HG03558 (cell line): ENCODE results near the gene ATG9A.
"Not testable (repeated sequence)": the region's sequence is repeated elsewhere in the genome, so short reads cannot be mapped to it uniquely, and the experiment has no call there.

ENCODE experiments used
- ATAC-seq: cut with Tn5 transposase; IDR thresholded peaks from one replicate; pipeline ENCODE4 v1.9.1; 2021; ENCODE audit warnings: moderate number of reproducible peaks; ENCODE audit not compliant: unreplicated experiment; ENCODE audit errors: extremely low read depth

ATG9A gene

GRCh38 chr2:219209236-219210195 lies 19.9 kb downstream of the ATG9A start:
- no peak for ATAC-seq

GRCh38 chr2:219207884-219208740 lies 21.3 kb downstream of the ATG9A start:
- no peak for ATAC-seq

DNA sequence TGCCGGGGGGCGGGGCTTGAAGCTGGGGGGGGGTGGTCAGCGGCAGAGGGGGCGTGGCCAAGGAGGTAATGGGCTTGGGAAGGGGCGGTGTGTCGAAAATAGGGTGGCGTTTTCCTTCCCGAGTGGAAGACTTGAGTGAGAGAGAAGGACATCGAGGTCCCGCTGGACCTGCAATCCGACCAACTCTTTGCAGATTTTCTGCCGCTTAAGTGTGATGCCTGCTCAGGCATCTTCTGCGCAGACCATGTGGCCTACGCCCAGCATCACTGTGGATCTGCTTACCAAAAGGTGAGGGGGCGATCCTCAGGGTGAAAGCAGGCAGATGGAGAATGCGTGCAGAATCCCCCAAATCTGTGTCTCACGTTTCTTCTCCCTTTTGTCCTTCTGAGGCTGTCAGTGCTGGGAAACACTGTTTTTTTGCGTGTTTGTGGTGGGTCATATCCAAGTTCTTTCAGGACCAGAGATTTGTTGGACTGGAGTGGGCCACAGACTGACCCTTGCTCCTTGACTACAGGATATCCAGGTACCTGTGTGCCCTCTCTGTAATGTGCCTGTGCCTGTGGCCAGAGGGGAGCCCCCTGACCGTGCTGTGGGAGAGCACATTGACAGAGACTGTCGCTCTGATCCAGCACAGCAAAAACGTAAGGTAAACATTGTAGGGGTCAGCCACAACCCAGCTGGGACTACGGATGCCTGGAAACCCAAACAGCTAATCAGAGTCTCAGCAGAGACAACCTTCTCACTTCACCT lies 22.1 kb downstream of the ATG9A start:
- no peak for ATAC-seq

DNA sequence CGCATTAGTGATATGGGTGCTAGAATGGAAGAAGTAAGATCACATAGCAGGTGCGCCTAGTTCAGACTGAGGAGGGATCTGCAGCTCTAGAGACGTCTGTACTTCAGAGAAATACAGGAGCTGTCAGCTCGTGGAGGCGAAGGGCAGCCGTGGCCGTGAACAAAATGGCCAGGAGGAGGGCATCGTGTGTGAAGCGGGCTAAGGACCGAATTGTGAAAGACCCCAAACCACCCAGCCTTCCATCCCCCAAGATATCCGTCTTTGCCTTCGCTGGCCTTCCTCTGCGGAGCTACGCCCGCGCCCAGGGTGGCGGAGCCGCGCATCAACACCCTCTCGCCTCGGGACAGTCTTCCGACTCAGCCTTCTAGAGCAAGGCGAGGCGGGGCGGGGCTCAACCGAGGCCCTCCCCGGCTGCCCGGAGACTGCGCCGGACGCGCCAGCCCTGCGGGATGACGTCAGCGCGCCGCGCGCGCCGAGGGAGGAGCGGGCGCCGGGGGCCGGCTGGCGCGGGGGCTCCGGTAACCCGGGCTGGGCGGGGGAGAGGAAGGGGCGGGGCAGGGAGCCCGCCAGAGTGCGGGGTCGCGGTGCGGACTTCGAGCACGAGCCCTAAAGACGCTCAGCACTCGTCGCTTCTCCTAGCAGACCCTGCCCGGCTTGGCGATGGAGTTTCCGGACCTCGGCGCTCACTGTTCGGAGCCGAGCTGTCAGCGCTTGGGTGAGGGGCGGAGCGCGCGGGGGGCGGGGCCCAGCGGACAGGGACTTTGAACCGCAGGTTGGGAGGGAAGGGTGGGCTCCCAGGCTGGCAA lies 22.9 kb downstream of the ATG9A start, which contains the start of gene ZFAND2B:
TSS of gene ZFAND2B (plus strand) at position 455 of the 806 bp plus-strand sequence. CDS start at position 661, 206 bp downstream.
- ATAC-seq = peak; percentile 83

DNA sequence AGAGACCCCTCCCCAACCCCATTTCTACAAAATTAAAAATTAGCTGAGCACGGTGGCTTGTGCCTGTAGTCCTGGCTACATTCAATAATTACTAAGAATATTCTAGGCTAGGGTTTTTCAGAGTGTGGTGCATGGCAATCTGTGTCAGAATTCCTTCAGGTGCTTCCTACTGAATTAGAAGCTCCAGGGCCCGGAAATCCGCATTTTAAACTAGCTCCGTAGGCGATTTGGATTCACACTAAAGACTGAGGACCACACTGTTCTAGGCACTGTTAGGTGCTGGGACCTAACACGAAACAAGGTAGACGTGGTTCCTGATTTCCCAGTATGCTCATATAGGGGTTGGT lies 23.5 kb downstream of the ATG9A start:
- ATAC-seq = no peak

DNA sequence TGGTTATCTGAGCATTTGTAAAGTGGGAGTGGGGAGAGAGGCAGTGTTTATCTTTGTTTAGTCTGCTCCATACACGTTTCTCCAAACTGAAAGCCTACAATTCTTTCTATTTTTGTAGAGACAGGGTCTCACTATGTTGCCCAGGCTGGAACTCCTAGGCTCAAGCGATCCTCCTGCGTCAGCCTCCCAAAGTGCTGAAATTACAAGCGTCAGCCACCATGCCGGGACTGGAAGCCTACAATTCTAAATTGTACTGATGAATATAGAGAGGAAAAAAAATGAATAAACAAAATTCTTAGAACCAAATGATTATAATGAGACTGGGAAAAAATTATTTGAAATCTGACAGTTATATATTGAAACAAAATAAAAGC lies 24.3 kb downstream of the ATG9A start:
- no peak for ATAC-seq

DNA sequence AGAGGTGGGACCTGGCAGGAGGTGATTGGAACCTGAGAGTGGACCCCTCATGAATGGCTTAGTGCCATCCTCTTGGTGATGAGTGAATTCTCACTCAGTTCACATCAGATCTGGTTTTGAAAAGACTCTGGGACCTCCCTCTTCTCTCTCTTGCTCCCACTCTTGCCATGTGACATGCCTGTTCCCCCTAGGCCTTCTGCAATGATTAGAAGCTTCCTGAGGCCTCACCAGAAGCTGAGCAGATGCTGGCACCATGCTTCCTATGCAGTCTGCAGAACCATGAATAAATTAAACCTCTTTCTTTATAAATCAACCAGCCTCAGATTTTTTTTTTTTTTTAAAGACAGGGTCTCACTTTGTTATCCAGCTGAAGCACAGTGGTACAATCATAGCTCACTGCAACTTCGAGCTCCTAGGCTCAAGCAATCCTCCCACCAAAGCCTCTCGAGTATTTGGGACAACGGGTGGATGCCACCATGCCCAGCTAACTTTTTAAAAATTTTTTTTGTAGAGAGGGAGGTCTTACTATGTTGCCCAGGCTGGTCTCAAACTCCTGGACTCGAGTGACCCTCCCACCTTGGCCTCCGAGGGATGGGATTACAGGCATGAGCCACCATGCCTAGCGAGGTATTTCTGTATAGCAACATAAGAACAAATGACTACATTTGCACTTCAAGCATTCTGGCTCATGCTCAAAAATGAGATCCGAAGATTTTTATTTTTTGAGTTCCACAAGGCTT lies 24.8 kb downstream of the ATG9A start:
- no peak for ATAC-seq

DNA sequence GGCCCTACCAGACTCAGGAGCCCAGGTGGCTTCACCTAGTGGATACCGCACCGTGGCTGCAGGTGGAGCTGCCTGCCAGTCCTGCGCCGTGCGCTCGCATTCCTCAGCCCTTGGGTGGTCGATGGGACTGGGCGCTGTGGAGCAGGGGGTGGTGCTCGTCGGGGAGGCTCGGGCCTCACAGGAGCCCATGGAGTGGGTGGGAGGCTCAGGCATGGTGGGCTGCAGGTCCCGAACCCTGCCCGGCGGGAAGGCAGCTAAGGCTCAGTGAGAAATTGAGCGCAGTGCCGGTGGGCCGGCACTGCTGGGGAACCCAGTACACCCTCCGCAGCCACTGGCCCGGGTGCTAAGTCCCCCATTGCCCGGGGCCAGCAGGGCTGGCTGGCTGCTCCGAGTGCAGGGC lies 28.1 kb downstream of the ATG9A start:
- not testable (repeated sequence) for ATAC-seq

DNA sequence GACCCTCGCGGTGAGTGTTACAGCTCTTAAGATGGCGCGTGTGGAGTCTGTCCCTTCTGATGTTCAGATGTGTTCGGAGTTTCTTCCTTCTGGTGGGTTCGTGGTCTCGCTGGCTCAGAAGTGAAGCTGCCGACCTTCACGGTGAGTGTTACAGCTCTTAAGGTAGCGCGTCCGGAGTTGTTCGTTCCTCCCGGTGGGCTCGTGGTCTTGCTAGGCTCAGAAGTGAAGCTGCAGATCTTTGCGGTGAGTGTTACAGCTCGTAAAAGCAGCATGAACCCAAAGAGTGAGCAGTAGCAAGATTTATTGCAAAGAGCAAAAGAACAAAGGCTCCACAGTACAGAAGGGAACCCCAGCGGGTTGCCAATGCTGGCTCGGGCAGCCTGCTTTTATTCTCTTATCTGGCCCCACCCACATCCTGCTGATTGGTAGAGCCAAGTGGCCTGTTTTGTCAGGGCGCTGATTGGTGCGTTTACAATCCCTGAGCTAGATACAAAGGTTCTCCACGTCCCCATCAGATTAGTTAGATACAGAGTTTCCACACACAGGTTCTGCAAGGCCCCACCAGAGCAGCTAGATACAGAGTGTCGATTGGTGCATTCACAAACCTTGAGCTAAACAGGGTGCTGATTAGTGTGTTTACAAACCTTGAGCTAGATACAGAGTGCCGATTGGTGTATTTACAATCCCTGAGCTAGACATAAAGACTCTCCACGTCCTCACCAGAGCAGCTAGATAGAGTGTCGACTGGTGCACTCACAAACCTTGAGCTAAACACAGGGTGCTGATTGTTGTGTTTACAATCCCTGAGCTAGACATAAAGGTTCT lies 28.7 kb downstream of the ATG9A start:
- not testable (repeated sequence) for ATAC-seq

DNA sequence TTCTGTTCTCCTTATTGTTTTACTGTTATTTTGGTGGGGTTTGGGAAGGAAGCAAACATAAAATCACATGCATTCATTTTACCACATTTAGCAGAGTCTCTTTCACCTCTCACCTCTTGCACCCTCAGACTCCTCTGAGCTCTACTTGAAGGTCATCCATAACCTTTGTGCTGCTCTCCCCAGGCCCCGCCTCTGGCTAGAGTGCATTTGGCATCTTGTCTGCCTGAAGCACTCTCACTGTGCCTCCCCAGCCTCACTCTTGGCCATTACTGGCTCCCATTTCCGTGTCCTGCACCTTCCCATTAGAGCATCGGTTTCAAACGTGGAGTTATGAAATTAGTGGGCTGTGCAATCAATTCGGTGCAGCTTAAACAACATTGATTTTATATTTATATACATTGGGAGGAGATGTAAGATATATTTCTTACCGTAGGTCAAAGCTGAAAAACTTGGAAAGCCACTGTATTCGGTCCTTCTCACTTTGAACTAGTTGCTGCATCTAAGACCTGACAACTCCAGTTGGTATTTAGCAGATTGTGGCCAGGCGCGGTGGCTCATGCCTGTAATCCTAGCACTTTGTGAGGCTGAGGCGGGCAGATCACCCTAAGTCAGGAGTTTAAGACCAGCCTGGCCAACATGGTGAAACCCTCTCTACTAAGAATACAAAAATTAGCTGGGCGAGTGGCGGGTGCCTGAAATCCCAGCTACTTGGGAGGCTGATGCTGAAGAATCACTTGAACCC lies 29.8 kb downstream of the ATG9A start:
- ATAC-seq = no peak

DNA sequence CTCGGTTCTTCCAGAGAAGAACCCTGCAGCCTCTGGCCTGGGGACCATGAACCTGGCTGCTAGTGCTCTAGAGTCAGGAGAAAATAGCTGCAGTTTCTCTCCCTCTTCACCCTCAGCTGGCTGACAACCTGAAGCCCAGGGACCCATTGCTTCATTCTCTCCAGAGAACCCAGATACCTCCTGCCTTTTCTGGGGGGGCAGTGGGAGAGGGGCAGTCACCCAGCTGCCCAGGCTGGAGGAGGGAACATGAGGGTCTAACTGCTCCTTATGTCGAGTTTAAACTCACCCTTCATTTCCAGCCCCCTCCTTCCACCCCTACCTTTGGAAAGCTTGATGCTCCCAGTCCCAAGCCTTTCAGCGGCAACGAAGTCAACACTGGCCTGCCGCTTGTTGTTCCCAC lies 30.5 kb downstream of the ATG9A start:
- no peak for ATAC-seq

DNA sequence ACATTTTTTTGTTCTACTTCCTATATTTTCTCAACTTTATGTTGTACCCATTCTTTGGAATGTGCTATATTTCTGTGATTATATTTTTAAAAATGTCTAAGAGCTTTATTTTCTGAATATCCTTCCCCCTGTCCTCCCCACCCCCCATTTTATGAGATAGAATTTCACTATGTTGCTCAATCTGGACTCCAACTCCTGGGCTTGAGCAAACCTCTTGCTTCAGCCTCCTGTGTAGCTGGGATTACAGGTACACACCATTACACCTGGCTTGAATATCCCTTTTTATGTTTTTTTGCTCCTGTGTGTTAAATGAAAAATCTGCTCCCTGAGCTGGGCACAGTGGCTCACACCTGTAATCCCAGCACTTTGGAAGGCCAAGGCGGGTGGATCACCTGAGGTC lies 32.0 kb downstream of the ATG9A start:
- ATAC-seq = no peak

- ATAC-seq = no peak
Measured at GRCh38 chr2:219186754-219187456, 42.5 kb downstream of the ATG9A start.

DNA sequence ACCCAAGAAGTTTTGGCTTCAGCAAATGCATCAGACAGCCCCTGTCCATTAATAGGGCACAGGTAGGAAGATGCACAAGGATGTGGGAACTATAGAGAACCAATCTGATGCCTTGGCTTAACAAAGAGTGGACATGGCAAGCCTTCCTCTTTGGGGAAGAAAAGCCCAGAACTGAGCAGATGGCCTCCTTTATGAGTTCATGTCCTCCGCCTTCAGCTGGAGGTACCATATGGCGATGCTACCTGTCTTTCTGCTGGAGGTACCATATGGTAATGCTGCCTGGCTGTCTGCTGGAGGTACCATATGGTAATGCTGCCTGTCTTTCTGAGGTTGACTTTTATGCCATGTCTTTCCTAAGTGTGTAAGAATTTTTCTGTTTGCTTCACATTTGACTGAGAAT lies 45.3 kb downstream of the ATG9A start:
- ATAC-seq = no peak

DNA sequence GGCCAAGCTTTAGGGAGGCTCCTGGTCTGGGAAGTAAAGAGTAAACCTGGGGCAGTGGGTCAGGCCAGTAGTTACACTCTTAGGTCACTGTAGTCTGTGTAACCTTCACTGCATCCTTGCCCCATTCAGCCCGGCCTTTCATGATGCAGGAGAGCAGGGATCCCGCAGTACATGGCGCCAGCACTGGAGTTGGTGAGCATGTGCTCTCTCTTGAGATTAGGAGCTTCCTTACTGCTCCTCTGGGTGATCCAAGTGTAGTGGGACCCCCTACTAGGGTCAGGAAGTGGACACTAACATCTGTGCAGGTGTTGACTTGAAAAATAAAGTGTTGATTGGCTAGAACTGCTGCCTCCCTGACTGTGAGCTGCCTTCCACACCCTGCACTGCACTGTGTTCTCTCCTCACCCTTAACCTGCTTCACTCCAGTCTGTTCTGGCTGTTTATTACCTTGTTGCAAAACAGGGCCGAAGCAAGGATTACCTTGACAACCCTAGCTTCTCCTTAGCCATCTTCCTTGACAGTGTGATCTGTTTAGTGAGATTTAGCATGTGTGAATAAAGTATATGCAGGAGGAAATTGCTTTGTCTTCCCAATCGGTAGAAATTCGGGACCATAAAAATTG lies 46.2 kb downstream of the ATG9A start:
- no peak for ATAC-seq

DNA sequence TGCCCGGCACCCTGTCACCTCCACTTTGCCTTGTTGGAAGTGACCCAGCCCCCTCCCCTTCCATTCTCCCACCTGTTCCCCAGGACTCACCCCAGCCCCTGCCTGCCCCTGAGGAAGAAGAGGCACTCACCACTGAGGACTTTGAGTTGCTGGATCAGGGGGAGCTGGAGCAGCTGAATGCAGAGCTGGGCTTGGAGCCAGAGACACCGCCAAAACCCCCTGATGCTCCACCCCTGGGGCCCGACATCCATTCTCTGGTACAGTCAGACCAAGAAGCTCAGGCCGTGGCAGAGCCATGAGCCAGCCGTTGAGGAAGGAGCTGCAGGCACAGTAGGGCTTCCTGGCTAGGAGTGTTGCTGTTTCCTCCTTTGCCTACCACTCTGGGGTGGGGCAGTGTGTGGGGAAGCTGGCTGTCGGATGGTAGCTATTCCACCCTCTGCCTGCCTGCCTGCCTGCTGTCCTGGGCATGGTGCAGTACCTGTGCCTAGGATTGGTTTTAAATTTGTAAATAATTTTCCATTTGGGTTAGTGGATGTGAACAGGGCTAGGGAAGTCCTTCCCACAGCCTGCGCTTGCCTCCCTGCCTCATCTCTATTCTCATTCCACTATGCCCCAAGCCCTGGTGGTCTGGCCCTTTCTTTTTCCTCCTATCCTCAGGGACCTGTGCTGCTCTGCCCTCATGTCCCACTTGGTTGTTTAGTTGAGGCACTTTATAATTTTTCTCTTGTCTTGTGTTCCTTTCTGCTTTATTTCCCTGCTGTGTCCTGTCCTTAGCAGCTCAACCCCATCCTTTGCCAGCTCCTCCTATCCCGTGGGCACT lies 46.9 kb downstream of the ATG9A start:
- ATAC-seq = no peak
